KMS-11 (cell line): ENCODE measurements around the gene CD58.
"Not testable (repeated sequence)": the region's sequence is repeated elsewhere in the genome, so short reads cannot be mapped to it uniquely, and the experiment has no call there.

Experiments used
- H2AFZ ChIP-seq: fragments of 200-600 bp; sonication (generic); 2 replicates; pipeline ENCODE4 v1.6.1; 2016; ENCODE audit warnings: antibody characterized with exemption, mixed run types, low read depth
- H3K27ac ChIP-seq: fragments of 200-600 bp; sonication (generic); 2 replicates; pipeline ENCODE4 v1.6.1; 2016; ENCODE audit warnings: mild to moderate bottlenecking, mixed run types
- H3K27me3 ChIP-seq: fragments of 200-600 bp; sonication (generic); 2 replicates; pipeline ENCODE4 v1.6.1; 2017; ENCODE audit warnings: mild to moderate bottlenecking, low read depth, mixed run types, moderate library complexity; ENCODE audit not compliant: insufficient read depth
- H3K36me3 ChIP-seq: fragments of 200-600 bp; sonication (generic); 2 replicates; pipeline ENCODE4 v1.6.1; 2017; ENCODE audit warnings: mild to moderate bottlenecking, mixed run types; ENCODE audit not compliant: insufficient read depth
- H3K4me1 ChIP-seq: fragments of 200-600 bp; sonication (generic); 2 replicates; pipeline ENCODE4 v1.6.1; 2016; ENCODE audit warnings: mild to moderate bottlenecking, low read depth, mixed run types; ENCODE audit not compliant: poor library complexity, severe bottlenecking
- H3K4me2 ChIP-seq: fragments of 200-600 bp; sonication (generic); 2 replicates; pipeline ENCODE4 v1.7.0; 2016; ENCODE audit warnings: mild to moderate bottlenecking, mixed run types
- H3K4me3 ChIP-seq: fragments of 200-600 bp; sonication (generic); IDR thresholded peaks from 2 replicates; pipeline ENCODE4 v1.6.1; 2017; ENCODE audit warnings: low read depth, low read length, mixed read lengths; ENCODE audit not compliant: insufficient read depth
- H3K79me2 ChIP-seq: fragments of 200-600 bp; sonication (generic); 2 replicates; pipeline ENCODE4 v1.6.1; 2016; ENCODE audit warnings: low read depth, mixed run types; ENCODE audit not compliant: insufficient read depth
- H3K9ac ChIP-seq: fragments of 200-600 bp; sonication (generic); 2 replicates; pipeline ENCODE4 v1.6.1; 2016; ENCODE audit warnings: mild to moderate bottlenecking, mixed run types
- H4K20me1 ChIP-seq: fragments of 200-600 bp; sonication (generic); 2 replicates; pipeline ENCODE4 v1.6.1; 2016; ENCODE audit warnings: mild to moderate bottlenecking, mixed run types; ENCODE audit not compliant: insufficient read depth
- TF ChIP-seq, protein P1 (sequence below): fragments of 200-600 bp; sonication (generic); conservative IDR thresholded peaks from 2 replicates; pipeline ENCODE4 v1.6.1; 2017; ENCODE audit warnings: low read depth, mild to moderate bottlenecking, antibody characterized with exemption, low read length, moderate library complexity, mixed read lengths

The CD58 gene

GRCh38 chr1:116595946-116596741, 25.3 kb upstream of the CD58 start:
- H2AFZ ChIP-seq = 0 out of 2 replicates have a peak overlapping the region, but pooled peaks have one; percentile 4
- not testable (repeated sequence) for H4K20me1 ChIP-seq, H3K36me3 ChIP-seq, H3K79me2 ChIP-seq, H3K4me1 ChIP-seq, H3K27ac ChIP-seq, H3K4me3 ChIP-seq, H3K9ac ChIP-seq, H3K4me2 ChIP-seq, H3K27me3 ChIP-seq
- TF ChIP-seq, protein P1, sequence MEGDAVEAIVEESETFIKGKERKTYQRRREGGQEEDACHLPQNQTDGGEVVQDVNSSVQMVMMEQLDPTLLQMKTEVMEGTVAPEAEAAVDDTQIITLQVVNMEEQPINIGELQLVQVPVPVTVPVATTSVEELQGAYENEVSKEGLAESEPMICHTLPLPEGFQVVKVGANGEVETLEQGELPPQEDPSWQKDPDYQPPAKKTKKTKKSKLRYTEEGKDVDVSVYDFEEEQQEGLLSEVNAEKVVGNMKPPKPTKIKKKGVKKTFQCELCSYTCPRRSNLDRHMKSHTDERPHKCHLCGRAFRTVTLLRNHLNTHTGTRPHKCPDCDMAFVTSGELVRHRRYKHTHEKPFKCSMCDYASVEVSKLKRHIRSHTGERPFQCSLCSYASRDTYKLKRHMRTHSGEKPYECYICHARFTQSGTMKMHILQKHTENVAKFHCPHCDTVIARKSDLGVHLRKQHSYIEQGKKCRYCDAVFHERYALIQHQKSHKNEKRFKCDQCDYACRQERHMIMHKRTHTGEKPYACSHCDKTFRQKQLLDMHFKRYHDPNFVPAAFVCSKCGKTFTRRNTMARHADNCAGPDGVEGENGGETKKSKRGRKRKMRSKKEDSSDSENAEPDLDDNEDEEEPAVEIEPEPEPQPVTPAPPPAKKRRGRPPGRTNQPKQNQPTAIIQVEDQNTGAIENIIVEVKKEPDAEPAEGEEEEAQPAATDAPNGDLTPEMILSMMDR = peak; percentile 23; the same call in 1 of the 2 replicates

GRCh38 chr1:116595065-116595840, 24.4 kb upstream of the CD58 start:
- H3K4me1 ChIP-seq, H2AFZ ChIP-seq, H3K9ac ChIP-seq, H3K79me2 ChIP-seq, H3K36me3 ChIP-seq, H3K27me3 ChIP-seq, H4K20me1 ChIP-seq, H3K4me2 ChIP-seq, H3K4me3 ChIP-seq, H3K27ac ChIP-seq: not testable (repeated sequence)
- TF ChIP-seq, protein P1 = 0 out of 2 replicates have a peak, but pooled peaks have one; percentile 7

- not testable (repeated sequence) for H3K9ac ChIP-seq, H3K79me2 ChIP-seq, H3K36me3 ChIP-seq, H4K20me1 ChIP-seq, H3K4me2 ChIP-seq, H2AFZ ChIP-seq, H3K27me3 ChIP-seq, H3K4me1 ChIP-seq, H3K27ac ChIP-seq, H3K4me3 ChIP-seq
These were observed 23.2 kb upstream of the CD58 start for GRCh38 chr1:116593977-116594376.

DNA sequence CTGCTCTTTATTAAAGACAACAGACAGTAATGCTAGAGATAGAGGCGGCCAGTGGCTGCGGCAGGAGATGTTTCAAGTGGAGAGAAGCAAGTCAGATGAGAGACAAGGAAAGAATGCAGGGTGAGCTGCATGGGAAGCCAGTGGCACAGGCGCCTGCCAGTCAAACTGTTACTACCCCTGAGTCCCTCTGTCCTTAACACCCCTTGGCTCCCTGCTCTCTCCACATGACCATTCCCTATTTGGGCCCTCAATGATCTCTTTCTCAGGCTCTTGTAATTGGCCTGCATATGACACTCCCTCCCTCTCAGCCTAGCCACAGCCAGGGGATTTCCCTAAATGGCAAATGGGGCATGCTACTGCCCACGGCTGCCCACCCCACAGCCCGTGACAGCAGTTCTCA, 22.6 kb upstream of the CD58 start:
- not testable (repeated sequence) for H3K27me3 ChIP-seq, H3K4me2 ChIP-seq, H2AFZ ChIP-seq, H3K27ac ChIP-seq, H3K79me2 ChIP-seq, H3K4me3 ChIP-seq, H3K36me3 ChIP-seq, H4K20me1 ChIP-seq, H3K9ac ChIP-seq, H3K4me1 ChIP-seq

GRCh38 chr1:116591951-116592605, 21.3 kb upstream of the CD58 start:
- not testable (repeated sequence) for H3K4me1 ChIP-seq, H2AFZ ChIP-seq, H3K4me3 ChIP-seq, H3K27me3 ChIP-seq, H3K4me2 ChIP-seq, H3K36me3 ChIP-seq, H3K9ac ChIP-seq, H3K27ac ChIP-seq, H4K20me1 ChIP-seq, H3K79me2 ChIP-seq

GRCh38 chr1:116591006-116591950, 20.5 kb upstream of the CD58 start:
- not testable (repeated sequence) for H2AFZ ChIP-seq, H3K9ac ChIP-seq, H3K4me2 ChIP-seq, H3K79me2 ChIP-seq, H3K27ac ChIP-seq, H3K27me3 ChIP-seq, H3K36me3 ChIP-seq, H4K20me1 ChIP-seq, H3K4me3 ChIP-seq, H3K4me1 ChIP-seq

DNA sequence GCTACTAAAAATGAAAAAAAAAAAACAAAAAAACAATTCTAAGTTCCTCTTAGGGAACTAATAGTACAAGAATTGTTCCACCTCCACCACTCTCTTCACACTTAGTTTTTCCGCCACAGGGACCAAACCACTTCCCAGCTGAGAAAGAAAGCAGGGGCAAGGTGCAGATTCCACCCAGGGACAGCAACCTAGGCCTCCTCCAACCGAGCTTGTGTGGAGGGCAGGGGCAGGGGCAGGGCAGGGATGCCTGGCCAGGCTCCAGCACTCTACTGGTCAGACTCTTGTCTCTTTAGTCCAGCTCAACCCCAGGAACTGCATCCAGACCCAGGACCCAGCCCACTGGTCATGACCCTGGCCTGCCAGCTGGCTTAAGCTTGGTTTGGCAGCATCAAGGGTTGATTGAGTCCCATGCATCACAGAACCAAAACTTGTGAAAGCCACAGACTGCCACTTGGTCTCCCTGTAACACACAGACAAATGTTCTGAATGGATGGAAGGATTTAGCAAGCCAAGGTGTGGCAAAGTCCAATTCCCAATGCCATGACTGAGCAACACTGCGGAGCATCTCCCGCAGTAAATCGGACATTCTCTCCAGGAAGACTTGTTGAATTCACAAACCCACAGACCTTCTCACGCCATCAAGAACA, 19.7 kb upstream of the CD58 start:
- not testable (repeated sequence) for H3K4me1 ChIP-seq, H3K27me3 ChIP-seq, H3K27ac ChIP-seq, H4K20me1 ChIP-seq, H3K36me3 ChIP-seq, H3K79me2 ChIP-seq, H2AFZ ChIP-seq, H3K9ac ChIP-seq, H3K4me3 ChIP-seq, H3K4me2 ChIP-seq
